ENCODE measurements around the gene TRAF1. TPM values are rescaled to one million over a fixed set of nuclear protein-coding genes. Genes with fewer than 3 reads are reported as not detected.

Gene TRAF1
- polyA plus RNA-seq, 1 donor from 2014 or later: 0.89 TPM

DNA sequence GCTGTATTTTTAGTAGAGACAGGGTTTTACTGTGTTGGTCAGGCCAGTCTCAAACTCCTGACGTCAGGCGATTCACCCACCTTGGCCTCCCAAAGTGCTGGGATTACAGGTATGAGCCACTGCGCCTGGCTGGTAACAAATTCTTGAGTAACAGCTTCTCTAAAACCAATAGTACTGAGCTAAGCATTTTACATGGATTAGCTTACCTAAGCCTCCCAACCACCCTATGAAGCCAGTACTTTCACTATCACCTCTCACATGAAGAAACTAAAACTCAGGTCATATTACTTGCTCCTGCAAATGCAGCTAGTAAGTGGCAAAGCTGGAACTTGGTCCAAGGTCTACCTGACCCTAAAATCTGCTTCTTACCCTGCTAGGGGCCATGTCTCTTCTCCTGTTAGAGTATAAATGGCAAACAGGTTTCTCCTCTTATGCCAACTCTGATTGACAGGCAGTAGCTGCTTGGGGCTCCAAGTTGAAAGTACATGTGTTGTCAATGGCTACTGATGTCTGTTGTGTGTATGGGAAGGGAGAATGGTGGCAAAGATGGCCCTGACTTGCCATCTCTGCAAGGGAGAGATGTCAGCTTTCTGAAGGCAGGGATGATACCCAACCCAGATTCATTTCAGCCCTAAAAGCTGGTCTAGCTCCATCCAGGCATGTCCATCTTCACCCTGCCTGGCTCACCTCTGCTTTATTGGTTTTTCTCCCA is 53.6 kb downstream of the TRAF1 start:
- Histone ChIP-seq H3K36me3 (ENCODE audit: insufficient read depth, low read length) (no peaks in the 10 kb centered on the region), H3K27me3 (ENCODE audit: insufficient read depth, low read depth, low read length) (peaks cover 10% of the 10 kb centered on the region), H3K4me2 (ENCODE audit: low read length) (no peak overlapping the region), H3K9me2 (ENCODE audit: insufficient read depth, low read length) (no peaks in the 10 kb centered on the region), H3K9me3 (ENCODE audit: low read length) (no peaks in the 10 kb centered on the region), H3K27ac (ENCODE audit: low read length) (no peak overlapping the region), H3K9ac (ENCODE audit: low read length) (no peak overlapping the region), H2AFZ (ENCODE audit: low read depth, low read length) (no peak overlapping the region), H3K4me3 (ENCODE audit: low read length) (no peak overlapping the region), H3K79me2 (replicated peaks; ENCODE audit: insufficient read depth, low read length) (no peaks in the 10 kb centered on the region), H4K20me1 (ENCODE audit: insufficient read depth) (no peaks in the 10 kb centered on the region), H3F3A (ENCODE audit: insufficient read depth, low read length, poor library complexity, severe bottlenecking) (peaks cover 4% of the 10 kb centered on the region)
- no peak for TF ChIP-seq REST (IDR thresholded peaks at IDR 0.05; ENCODE audit: borderline replicate concordance)
- no peak for TF ChIP-seq MXI1 (conservative IDR thresholded peaks at IDR 0.05; ENCODE audit: poor library complexity, severe bottlenecking)
- TF ChIP-seq POLR2AphosphoS5 (IDR thresholded peaks at IDR 0.05): no peak
- TF ChIP-seq RAD21 (conservative IDR thresholded peaks at IDR 0.05): no peak
- no peak for TF ChIP-seq SMC3 (conservative IDR thresholded peaks at IDR 0.05; ENCODE audit: poor library complexity)
- TF ChIP-seq, protein P1, sequence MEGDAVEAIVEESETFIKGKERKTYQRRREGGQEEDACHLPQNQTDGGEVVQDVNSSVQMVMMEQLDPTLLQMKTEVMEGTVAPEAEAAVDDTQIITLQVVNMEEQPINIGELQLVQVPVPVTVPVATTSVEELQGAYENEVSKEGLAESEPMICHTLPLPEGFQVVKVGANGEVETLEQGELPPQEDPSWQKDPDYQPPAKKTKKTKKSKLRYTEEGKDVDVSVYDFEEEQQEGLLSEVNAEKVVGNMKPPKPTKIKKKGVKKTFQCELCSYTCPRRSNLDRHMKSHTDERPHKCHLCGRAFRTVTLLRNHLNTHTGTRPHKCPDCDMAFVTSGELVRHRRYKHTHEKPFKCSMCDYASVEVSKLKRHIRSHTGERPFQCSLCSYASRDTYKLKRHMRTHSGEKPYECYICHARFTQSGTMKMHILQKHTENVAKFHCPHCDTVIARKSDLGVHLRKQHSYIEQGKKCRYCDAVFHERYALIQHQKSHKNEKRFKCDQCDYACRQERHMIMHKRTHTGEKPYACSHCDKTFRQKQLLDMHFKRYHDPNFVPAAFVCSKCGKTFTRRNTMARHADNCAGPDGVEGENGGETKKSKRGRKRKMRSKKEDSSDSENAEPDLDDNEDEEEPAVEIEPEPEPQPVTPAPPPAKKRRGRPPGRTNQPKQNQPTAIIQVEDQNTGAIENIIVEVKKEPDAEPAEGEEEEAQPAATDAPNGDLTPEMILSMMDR (IDR thresholded peaks at IDR 0.05; ENCODE audit: poor library complexity, severe bottlenecking): no peak
- no peak for TF ChIP-seq TAF1 (IDR thresholded peaks at IDR 0.05; ENCODE audit: low read depth)
- TF ChIP-seq EP300 (conservative IDR thresholded peaks at IDR 0.05; ENCODE audit: poor library complexity, severe bottlenecking): no peak
- TF ChIP-seq EZH2 (IDR thresholded peaks at IDR 0.05; ENCODE audit: borderline replicate concordance, insufficient read depth, low read length, poor library complexity, severe bottlenecking): no peak

GRCh38 chr9:120870206-120870605 is 56.4 kb downstream of the TRAF1 start:
- H3K4me3 ChIP-seq (ENCODE audit: low read length): no peak overlapping the region
- no peak overlapping the region for H3K4me2 ChIP-seq (ENCODE audit: low read length)
- H3K27me3 ChIP-seq (ENCODE audit: insufficient read depth, low read depth, low read length): no peaks in the 10 kb centered on the region
- no peaks in the 10 kb centered on the region for H3K9me3 ChIP-seq (ENCODE audit: low read length)
- H3K9ac ChIP-seq (ENCODE audit: low read length): no peak overlapping the region
- TF ChIP-seq REST (IDR thresholded peaks at IDR 0.05; ENCODE audit: borderline replicate concordance) (no peak), EZH2 (IDR thresholded peaks at IDR 0.05; ENCODE audit: borderline replicate concordance, insufficient read depth, low read length, poor library complexity, severe bottlenecking) (no peak), MXI1 (conservative IDR thresholded peaks at IDR 0.05; ENCODE audit: poor library complexity, severe bottlenecking) (no peak), POLR2AphosphoS5 (IDR thresholded peaks at IDR 0.05) (no peak), RAD21 (conservative IDR thresholded peaks at IDR 0.05) (no peak), TAF1 (IDR thresholded peaks at IDR 0.05; ENCODE audit: low read depth) (no peak), SMC3 (conservative IDR thresholded peaks at IDR 0.05; ENCODE audit: poor library complexity) (no peak), EP300 (conservative IDR thresholded peaks at IDR 0.05; ENCODE audit: poor library complexity, severe bottlenecking) (no peak)
- TF ChIP-seq, protein P1 (IDR thresholded peaks at IDR 0.05; ENCODE audit: poor library complexity, severe bottlenecking): no peak
- no peaks in the 10 kb centered on the region for H3K9me2 ChIP-seq (ENCODE audit: insufficient read depth, low read length)
- H4K20me1 ChIP-seq (ENCODE audit: insufficient read depth): no peaks in the 10 kb centered on the region
- no peaks in the 10 kb centered on the region for H3K36me3 ChIP-seq (ENCODE audit: insufficient read depth, low read length)
- H3F3A ChIP-seq (ENCODE audit: insufficient read depth, low read length, poor library complexity, severe bottlenecking): peaks cover 4% of the 10 kb centered on the region
- no peak overlapping the region for H2AFZ ChIP-seq (ENCODE audit: low read depth, low read length)
- H3K79me2 ChIP-seq (replicated peaks; ENCODE audit: insufficient read depth, low read length): no peaks in the 10 kb centered on the region
- no peak overlapping the region for H3K27ac ChIP-seq (ENCODE audit: low read length)

Data from neural cell (in vitro differentiated cells).